Regular cardiac myocyte (primary cell): ENCODE results near the gene SCN4B. TPM values are rescaled to one million over a fixed set of nuclear protein-coding genes. Genes with fewer than 3 reads are reported as not detected.

ENCODE experiments used
- total RNA-seq: library from RNA; depleted of rRNA; stranded (reverse); fragments of >200 nt; gene quantifications from 2 replicates; pipeline ENCODE4 v1.2.3, GENCODE V29; 2014

Gene SCN4B
- 0.28 TPM in 1 of 2 replicates, not detected in the other for total RNA-seq

GRCh38 chr11:118152552-118153471 is at the start of gene SCN4B:
Gene SCN4B, minus strand, starts transcription at chr11:118152823. Its CDS starts 150 bp downstream, at chr11:118152673.

GRCh38 chr11:118175993-118176777 is 23.6 kb upstream of the SCN4B start, which contains the start of gene SCN2B:
Gene SCN2B, minus strand, starts transcription at chr11:118176639. Its CDS starts 208 bp downstream, at chr11:118176431.

GRCh38 chr11:118086913-118087768 is 65.5 kb downstream of the SCN4B start, which contains the start of gene SMIM35:
Gene SMIM35, minus strand, starts transcription at chr11:118086963. Its CDS starts 206 bp downstream, at chr11:118086757.

Other genes with a start within 250 kb of the SCN4B start
- gene TMPRSS13, start 223.4 kb downstream of the SCN4B start, total RNA-seq: not detected in 2 replicates
- gene IL10RA, start 166.4 kb downstream of the SCN4B start, total RNA-seq: under 0.01 TPM in 1 of 2 replicates, not detected in the other
- gene TMPRSS4, start 75.7 kb downstream of the SCN4B start, total RNA-seq: under 0.01 TPM in 1 of 2 replicates, not detected in the other
- not detected in 2 replicates for gene SMIM35, start 65.9 kb downstream of the SCN4B start, total RNA-seq
- not detected in 2 replicates for gene SCN2B, start 23.8 kb upstream of the SCN4B start, total RNA-seq
- not detected in 2 replicates for gene JAML, start 72.2 kb upstream of the SCN4B start, total RNA-seq
- 1.3 and 2.0 TPM in 2 replicates for gene MPZL3, start 99.5 kb upstream of the SCN4B start, total RNA-seq
- 0.19 and 1.1 TPM in 2 replicates for gene MPZL2, start 111.5 kb upstream of the SCN4B start, total RNA-seq
- not detected in 2 replicates for gene CD3E, start 151.9 kb upstream of the SCN4B start, total RNA-seq
- gene CD3D, start 189.9 kb upstream of the SCN4B start, total RNA-seq: not detected in 2 replicates
- not detected in 2 replicates for gene CD3G, start 191.5 kb upstream of the SCN4B start, total RNA-seq
- gene UBE4A, start 206.8 kb upstream of the SCN4B start, total RNA-seq: 33.3 and 36.0 TPM in 2 replicates
- gene ATP5MG, start 248.8 kb upstream of the SCN4B start, total RNA-seq: 54.4 and 62.5 TPM in 2 replicates